H1 (cell line): ENCODE data around the gene CMIP. TPM values are rescaled to one million over a fixed set of nuclear protein-coding genes. Genes with fewer than 3 reads are reported as not detected.
A peak's percentile ranks its signal among the peaks of the same experiment; 100 is the strongest.

ENCODE experiments used
- CTCF ChIA-PET: fragments of 300-600 bp; sonication (Branson Sonifier 250); formaldehyde crosslinking; loops from one replicate; lab custom pipeline; 2021; ENCODE audit not compliant: partially characterized antibody; lab: Charles Lee
- POLR2A ChIA-PET: fragments of 300-600 bp; sonication (Branson Sonifier 250); formaldehyde crosslinking; loops from one replicate; lab custom pipeline; 2021; ENCODE audit warnings: inconsistent platforms; ENCODE audit not compliant: partially characterized antibody; lab: Charles Lee
- DNase-seq, 2 experiments: peaks; one replicate each; pipeline versions ENCODE4 v3.0.0 to v3.0.0-alpha.2; 2010 to 2022; ENCODE audit warnings: low spot score in 2 of 2, low read depth in 1 of 2, mixed read lengths in 1 of 2
- FAIRE-seq: peaks from 2 replicates; lab custom pipeline; 2011; peaks lifted over from hg19 to GRCh38; lab: Jason Lieb, UNC
- H2AFZ ChIP-seq: 2 replicates; pipeline ENCODE4 v1.8.1; 2012; ENCODE audit warnings: low read length, inconsistent platforms
- H2AK5ac ChIP-seq: 2 replicates; pipeline ENCODE4 v1.6.1; 2013; ENCODE audit warnings: low read depth, low read length
- H2BK120ac ChIP-seq: replicated peaks from 2 replicates; pipeline ENCODE3; 2013; ENCODE audit warnings: low read depth, low read length, inconsistent platforms
- H2BK12ac ChIP-seq: 2 replicates; pipeline ENCODE4 v1.6.1; 2013; ENCODE audit warnings: low read depth, low read length
- H2BK15ac ChIP-seq: 2 replicates; pipeline ENCODE4 v1.6.1; 2013; ENCODE audit warnings: low read length
- H2BK20ac ChIP-seq: 2 replicates; pipeline ENCODE4 v1.6.1; 2013; ENCODE audit warnings: low read length
- H2BK5ac ChIP-seq: 2 replicates; pipeline ENCODE4 v1.6.1; 2013; ENCODE audit warnings: low read depth, low read length
- H3K14ac ChIP-seq: 2 replicates; pipeline ENCODE4 v1.6.1; 2013; ENCODE audit warnings: inconsistent platforms; ENCODE audit not compliant: insufficient read length
- H3K18ac ChIP-seq: 2 replicates; pipeline ENCODE4 v1.6.1; 2013; ENCODE audit warnings: low read length; ENCODE audit errors: extremely low read depth
- H3K23ac ChIP-seq: 2 replicates; pipeline ENCODE4 v1.6.1; 2013; ENCODE audit warnings: inconsistent platforms; ENCODE audit not compliant: insufficient read length
- H3K23me2 ChIP-seq: 2 replicates; pipeline ENCODE4 v1.6.1; 2013; ENCODE audit warnings: low read depth, low read length
- H3K27ac ChIP-seq: 2 replicates; pipeline ENCODE4 v1.6.1; 2011; ENCODE audit warnings: low read depth, low read length, inconsistent platforms
- H3K27me3 ChIP-seq, 4 experiments: replicated peaks in 1 of 4; 1 replicate in 1 of 4; 2 replicates in 3 of 4; pipeline versions ENCODE4 v1.6.1 to v1.8.1; 2011 to 2013; ENCODE audit warnings: low read length in 3 of 4, mild to moderate bottlenecking in 3 of 4, inconsistent platforms in 2 of 4, mixed read lengths in 2 of 4, moderate library complexity in 1 of 4; ENCODE audit not compliant: control insufficient read depth in 3 of 4, insufficient read depth in 3 of 4; ENCODE audit errors: extremely low read depth in 1 of 4
- H3K36me3 ChIP-seq, 4 experiments: 2 replicates each; pipeline versions ENCODE4 v1.6.1 to v1.8.1; 2011 to 2013; ENCODE audit warnings: mild to moderate bottlenecking in 4 of 4, low read length in 3 of 4, moderate library complexity in 2 of 4, control low read depth in 1 of 4, inconsistent platforms in 1 of 4; ENCODE audit not compliant: insufficient read depth in 4 of 4, control insufficient read depth in 2 of 4
- H3K4ac ChIP-seq: replicated peaks from 2 replicates; pipeline ENCODE3; 2013; ENCODE audit warnings: low read length, low read depth, mixed read lengths, inconsistent platforms; ENCODE audit not compliant: insufficient read length
- H3K4me1 ChIP-seq, 4 experiments: replicated peaks in 1 of 4; 1 replicate in 1 of 4; 2 replicates in 3 of 4; pipeline versions ENCODE4 v1.6.1 to v1.8.1; 2011 to 2013; ENCODE audit warnings: low read length in 3 of 4, inconsistent platforms in 2 of 4, mixed read lengths in 1 of 4; ENCODE audit not compliant: insufficient read depth in 4 of 4, control insufficient read depth in 3 of 4
- H3K4me2 ChIP-seq, 2 experiments: 2 replicates each; pipeline versions ENCODE4 v1.6.1 to v1.8.1; 2011 to 2013; ENCODE audit warnings: low read depth in 2 of 2, low read length in 2 of 2, control low read depth in 1 of 2, inconsistent platforms in 1 of 2, mild to moderate bottlenecking in 1 of 2; ENCODE audit not compliant: insufficient read depth in 1 of 2
- H3K4me3 ChIP-seq, 4 experiments: fragments of 200-600, 300-600 bp in 1 of 4; sonication (generic), shearing (Covaris generic), sonication (Bioruptor Twin) in 1 of 4; 2 replicates each; pipeline versions ENCODE4 v1.5.1 to v1.8.1; 2011 to 2016; ENCODE audit warnings: low read length in 4 of 4, low read depth in 3 of 4, control low read depth in 2 of 4, inconsistent platforms in 2 of 4, mild to moderate bottlenecking in 2 of 4, mixed read lengths in 1 of 4, moderate library complexity in 1 of 4; ENCODE audit not compliant: insufficient read depth in 2 of 4; ENCODE audit errors: extremely low read depth in 1 of 4
- H3K56ac ChIP-seq: replicated peaks from 2 replicates; pipeline ENCODE3; 2013; ENCODE audit warnings: low read depth, mild to moderate bottlenecking, mixed read lengths, low read length, inconsistent platforms; ENCODE audit not compliant: insufficient read length
- H3K79me1 ChIP-seq: 2 replicates; pipeline ENCODE4 v1.6.1; 2013; ENCODE audit warnings: low read depth, low read length, control low read depth
- H3K79me2 ChIP-seq, 2 experiments: 2 replicates each; pipeline versions ENCODE4 v1.6.1 to v1.8.1; 2012 to 2013; ENCODE audit warnings: low read length in 2 of 2, mild to moderate bottlenecking in 2 of 2, inconsistent platforms in 1 of 2; ENCODE audit not compliant: insufficient read depth in 2 of 2, control insufficient read depth in 1 of 2
- H3K9ac ChIP-seq, 4 experiments: replicated peaks in 1 of 4; 1 replicate in 1 of 4; 2 replicates in 3 of 4; pipeline versions ENCODE4 v1.6.1 to v1.8.1; 2011 to 2013; ENCODE audit warnings: low read depth in 3 of 4, low read length in 3 of 4, control low read depth in 2 of 4, mild to moderate bottlenecking in 2 of 4, moderate library complexity in 2 of 4, inconsistent platforms in 1 of 4; ENCODE audit errors: extremely low read depth in 1 of 4
- H3K9me3 ChIP-seq, 2 experiments: 2 replicates each; pipeline versions ENCODE4 v1.6.1 to v1.8.1; 2012 to 2013; ENCODE audit warnings: mild to moderate bottlenecking in 2 of 2, moderate library complexity in 2 of 2, control low read depth in 1 of 2, inconsistent platforms in 1 of 2, low read depth in 1 of 2, low read length in 1 of 2, mixed read lengths in 1 of 2; ENCODE audit not compliant: insufficient read depth in 2 of 2
- H4K20me1 ChIP-seq, 2 experiments: replicated peaks in 1 of 2; 2 replicates each; pipeline versions ENCODE3 to v1.8.1; 2011 to 2013; ENCODE audit warnings: inconsistent platforms in 2 of 2, low read length in 2 of 2, mild to moderate bottlenecking in 1 of 2; ENCODE audit not compliant: insufficient read depth in 2 of 2, control insufficient read depth in 1 of 2
- H4K5ac ChIP-seq: 2 replicates; pipeline ENCODE4 v1.6.1; 2013; ENCODE audit warnings: low read length, low read depth, mixed read lengths, inconsistent platforms; ENCODE audit not compliant: insufficient read length
- H4K8ac ChIP-seq: 2 replicates; pipeline ENCODE4 v1.8.0; 2013; ENCODE audit warnings: mild to moderate bottlenecking, moderate library complexity, low read length, inconsistent platforms; ENCODE audit not compliant: insufficient read depth; ENCODE audit errors: extremely low read depth
- H4K91ac ChIP-seq: replicated peaks from 2 replicates; pipeline ENCODE3; 2013; ENCODE audit warnings: low read length, mixed read lengths, inconsistent platforms; ENCODE audit not compliant: insufficient read length
- BACH1 ChIP-seq: IDR thresholded peaks from 2 replicates; pipeline ENCODE4 v1.6.1; 2012; ENCODE audit warnings: low read length, improper control_type of control experiment
- BRCA1 ChIP-seq: IDR thresholded peaks from 2 replicates; pipeline ENCODE4 v1.6.1; 2012; ENCODE audit warnings: low read depth, low read length, improper control_type of control experiment
- CEBPB ChIP-seq: IDR thresholded peaks from 2 replicates; pipeline ENCODE4 v1.6.1; 2012; ENCODE audit warnings: low read depth, low read length
- EGR1 ChIP-seq: IDR thresholded peaks from 2 replicates; pipeline ENCODE4 v1.6.1; 2011; ENCODE audit warnings: low read depth, low read length, borderline replicate concordance
- EP300 ChIP-seq, 2 experiments: IDR thresholded peaks; 1 replicate in 1 of 2; 2 replicates in 1 of 2; pipeline ENCODE4 v1.6.1; 2011 to 2012; ENCODE audit warnings: low read depth in 2 of 2, low read length in 2 of 2, mild to moderate bottlenecking in 2 of 2, borderline replicate concordance in 1 of 2, inconsistent platforms in 1 of 2, moderate library complexity in 1 of 2
- RBBP5 ChIP-seq: IDR thresholded peaks from 2 replicates; pipeline ENCODE4 v1.7.1; 2012; ENCODE audit warnings: low read depth, mild to moderate bottlenecking, inconsistent platforms, low read length, moderate library complexity, borderline replicate concordance
- SIN3A ChIP-seq, 2 experiments: IDR thresholded peaks in 1 of 2; conservative IDR thresholded peaks in 1 of 2; 2 replicates each; pipeline ENCODE4 v1.6.1; 2011 to 2012; ENCODE audit warnings: low read length in 2 of 2, improper control_type of control experiment in 1 of 2, low read depth in 1 of 2, mild to moderate bottlenecking in 1 of 2
- SP4 ChIP-seq: IDR thresholded peaks from 2 replicates; pipeline ENCODE4 v1.6.1; 2012; ENCODE audit warnings: low read length, inconsistent platforms
- TBP ChIP-seq: IDR thresholded peaks from 2 replicates; pipeline ENCODE4 v1.6.1; 2011; ENCODE audit warnings: low read depth, low read length, improper control_type of control experiment
- USF2 ChIP-seq: IDR thresholded peaks from 2 replicates; pipeline ENCODE4 v1.6.1; 2011; ENCODE audit warnings: low read length, improper control_type of control experiment
- YY1 ChIP-seq: IDR thresholded peaks from 2 replicates; pipeline ENCODE4 v1.6.1; 2011; ENCODE audit warnings: low read depth, mild to moderate bottlenecking, low read length
- WGBS, 2 experiments: shearing (Covaris generic) in 1 of 2; methylation state at CpG; one replicate each; pipeline versions ENCODE4 v1.1.6 to v1.1.7; 2013 to 2015; ENCODE audit warnings: low lambda C conversion rate in 2 of 2, mixed read lengths in 2 of 2, inconsistent platforms in 1 of 2, low coverage in 1 of 2, missing lambda C conversion rate in 1 of 2; ENCODE audit not compliant: insufficient replicate concordance in 2 of 2, insufficient coverage in 1 of 2, insufficient read length in 1 of 2; ENCODE audit errors: extremely low coverage in 1 of 2, missing lambda C conversion rate in 1 of 2; 5-methylcytosine and 5-hydroxymethylcytosine counted together
- polyA plus RNA-seq, 7 experiments: library from polyadenylated mRNA; depleted of rRNA in 3 of 7; stranded (reverse) in 5 of 7; unstranded in 2 of 7; fragments of >200 nt in 5 of 7; fragments of 200-250 nt in 2 of 7; gene quantifications; 1 replicate in 5 of 7; 2 replicates in 1 of 7; 4 replicates in 1 of 7; pipeline versions ENCODE4 v1.2.1 to v1.2.3, GENCODE V29; 2011 to 2013; ENCODE audit warnings: missing spikeins in 2 of 7, mixed read lengths in 2 of 7
- total RNA-seq: library from RNA; stranded (reverse); fragmentation: NEBNext Ultra II Directional; extraction: Animal tissue kit (Norgen Biotek cat#: 25700); gene quantifications from 2 replicates; pipeline ENCODE4 v1.2.1, GENCODE V29; 2021

The CMIP gene
- total and polyA plus RNA-seq, 2 of the 8 experiments (the other 6 are each of a cell fraction or from before 2014, with no cell fraction given): 7.9 to 53.2 TPM

- Histone ChIP-seq H3K27me3 (no peaks in the 10 kb centered on the region), H3K4me2 (no peak overlapping the region), H3K4me1 (peaks cover 0 to 22% (median 10%) of the 10 kb centered on the region in 4 experiments; a peak in 5 of 7 replicates), H3K79me1 (peaks cover 37% of the 10 kb centered on the region), H4K20me1 (peaks cover 14 to 23% of the 10 kb centered on the region in 2 experiments), H3K36me3 (no peaks in the 10 kb centered on the region), H2BK12ac (no peak overlapping the region), H3K9me3 (no peaks in the 10 kb centered on the region), H3K18ac (no peak overlapping the region), H2BK120ac (no peak overlapping the region), H2BK20ac (no peak overlapping the region), H4K8ac (peak overlapping the region; percentile 21; the same call in 1 of the 2 replicates), H2AFZ (no peak overlapping the region), H3K9ac (no peak overlapping the region), H2AK5ac (no peak overlapping the region), H3K79me2 (peaks cover 7 to 93% of the 10 kb centered on the region in 2 experiments; a peak in 3 of 4 replicates), H3K56ac (no peak overlapping the region), H4K91ac (no peak overlapping the region), H3K27ac (no peak overlapping the region), H2BK5ac (no peak overlapping the region), H3K23me2 (no peaks in the 10 kb centered on the region), H3K4ac (no peak overlapping the region), H3K4me3 (no peak overlapping the region), H2BK15ac (no peak overlapping the region), H3K23ac (no peak overlapping the region), H4K5ac (no peak overlapping the region), H3K14ac (no peak overlapping the region)
- TF ChIP-seq SIN3A (conservative IDR thresholded peaks at IDR 0.05 in 1 of 2, IDR thresholded peaks at IDR 0.05 in 1 of 2; ENCODE audit: low read depth in 1 of 2, low read length in 2 of 2) (no peak), EGR1 (no peak), CEBPB (no peak), BACH1 (no peak), BRCA1 (no peak), RBBP5 (no peak), YY1 (no peak), TBP (no peak), EP300 (IDR thresholded peaks at IDR 0.05; ENCODE audit: borderline replicate concordance in 1 of 2, low read depth in 2 of 2, low read length in 2 of 2) (no peak), SP4 (no peak), USF2 (no peak)
- WGBS, 2 experiments: 88% methylated on average over 4 of the region's 4 CpGs; no CpG with 5 or more reads in 1 of the 2 experiments
- FAIRE-seq (no peak), DNase-seq (no peak)
- ChIA-PET CTCF (interaction anchor here (0.7 to 5.2 kb wide), 3 partner anchors 11 to 85 kb away, joined by 4 to 18 read pairs (median 6); no protein-coding TSS in a partner anchor), POLR2A (interaction anchor here (0.9 to 1.8 kb wide), 4 partner anchors 11 to 36 kb away, joined by 3 to 4 read pairs (median 4); no protein-coding TSS in a partner anchor)
These were observed 50.3 kb downstream of the CMIP start for GRCh38 chr16:81494888-81495287.
